HS-27A (cell line): ENCODE results near the gene TOR1B.

Source experiments
- DNase-seq: peaks from one replicate; pipeline ENCODE4 v3.0.0-alpha.2; 2012; ENCODE audit warnings: low read depth, missing footprints

TOR1B gene

GRCh38 chr9:129845373-129845772 is 42.4 kb downstream of the TOR1B start:
- DNase-seq, result no peak

- DNase-seq, result no peak
Observed at GRCh38 chr9:129848712-129849441, 45.9 kb downstream of the TOR1B start.

- DNase-seq, result no peak
Observed at GRCh38 chr9:129849901-129850300, 46.9 kb downstream of the TOR1B start.

- DNase-seq, result no peak
Observed at GRCh38 chr9:129850821-129851550, 48.0 kb downstream of the TOR1B start.

- no peak for DNase-seq
Observed at GRCh38 chr9:129851821-129852220, 48.8 kb downstream of the TOR1B start.

GRCh38 chr9:129852579-129852978 is 49.6 kb downstream of the TOR1B start:
- no peak for DNase-seq

GRCh38 chr9:129853614-129854013 is 50.6 kb downstream of the TOR1B start:
- no peak for DNase-seq

- DNase-seq, result no peak
Observed at GRCh38 chr9:129854588-129855110, 51.7 kb downstream of the TOR1B start.

GRCh38 chr9:129857207-129857606 is 54.2 kb downstream of the TOR1B start:
- no peak for DNase-seq

GRCh38 chr9:129858167-129858962 is 55.4 kb downstream of the TOR1B start:
- no peak for DNase-seq
